ENCODE measurements around the gene PROM1. TPM values are rescaled to one million over a fixed set of nuclear protein-coding genes. Genes with fewer than 3 reads are reported as not detected.

The PROM1 gene
- total RNA-seq, 1 donor from 2014 or later: 55.9 TPM

DNA sequence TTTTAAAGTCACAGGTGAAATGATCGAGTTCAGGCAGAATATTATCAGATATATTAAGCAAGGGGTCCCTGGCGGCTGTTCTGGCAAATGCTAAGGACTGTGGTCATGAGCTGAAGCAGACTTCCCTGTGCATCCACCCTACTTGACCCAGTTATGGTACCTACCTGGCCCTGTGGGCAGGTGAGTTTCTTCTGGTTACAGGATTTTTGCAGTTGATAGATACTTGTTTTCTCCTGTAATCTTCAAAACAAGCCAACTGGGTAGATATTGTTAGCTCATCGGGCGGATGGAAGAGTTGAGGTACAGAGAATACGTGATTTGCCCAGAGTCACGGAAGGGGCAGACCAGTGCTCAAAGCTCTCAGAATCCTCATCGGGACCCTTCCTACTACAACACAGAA, 18.5 kb upstream of the PROM1 start:
- Mint-ChIP-seq H3K4me1 (no peaks in the 10 kb centered on the region), H3K4me3 (no peak overlapping the region), H3K36me3 (no peaks in the 10 kb centered on the region), H3K27ac (no peak overlapping the region), H3K27me3 (ENCODE audit: insufficient read depth, low read depth) (peaks cover 7% of the 10 kb centered on the region), H3K9me3 (no peaks in the 10 kb centered on the region)
- no peaks in the 10 kb centered on the region for H3K9me3 ChIP-seq (ENCODE audit: low read depth)
- no peak overlapping the region for H3K27ac ChIP-seq
- H3K4me2 ChIP-seq: no peak overlapping the region
- H3K79me2 ChIP-seq (ENCODE audit: low read depth): no peaks in the 10 kb centered on the region
- no peak overlapping the region for H3K9ac ChIP-seq
- H4K20me1 ChIP-seq (ENCODE audit: low read depth): no peaks in the 10 kb centered on the region
- H3K4me3 ChIP-seq: no peak overlapping the region
- H3K36me3 ChIP-seq: no peaks in the 10 kb centered on the region
- H3F3A ChIP-seq (ENCODE audit: low read depth): no peaks in the 10 kb centered on the region
- no peaks in the 10 kb centered on the region for H3K27me3 ChIP-seq
- H3K4me1 ChIP-seq: no peaks in the 10 kb centered on the region
- DNase-seq (ENCODE audit: low spot score): no peak
- no peak for TF ChIP-seq EZH2 (IDR thresholded peaks at IDR 0.05)
- no peak for TF ChIP-seq EZH2phosphoT487 (IDR thresholded peaks at IDR 0.05)
- TF ChIP-seq, protein P1, sequence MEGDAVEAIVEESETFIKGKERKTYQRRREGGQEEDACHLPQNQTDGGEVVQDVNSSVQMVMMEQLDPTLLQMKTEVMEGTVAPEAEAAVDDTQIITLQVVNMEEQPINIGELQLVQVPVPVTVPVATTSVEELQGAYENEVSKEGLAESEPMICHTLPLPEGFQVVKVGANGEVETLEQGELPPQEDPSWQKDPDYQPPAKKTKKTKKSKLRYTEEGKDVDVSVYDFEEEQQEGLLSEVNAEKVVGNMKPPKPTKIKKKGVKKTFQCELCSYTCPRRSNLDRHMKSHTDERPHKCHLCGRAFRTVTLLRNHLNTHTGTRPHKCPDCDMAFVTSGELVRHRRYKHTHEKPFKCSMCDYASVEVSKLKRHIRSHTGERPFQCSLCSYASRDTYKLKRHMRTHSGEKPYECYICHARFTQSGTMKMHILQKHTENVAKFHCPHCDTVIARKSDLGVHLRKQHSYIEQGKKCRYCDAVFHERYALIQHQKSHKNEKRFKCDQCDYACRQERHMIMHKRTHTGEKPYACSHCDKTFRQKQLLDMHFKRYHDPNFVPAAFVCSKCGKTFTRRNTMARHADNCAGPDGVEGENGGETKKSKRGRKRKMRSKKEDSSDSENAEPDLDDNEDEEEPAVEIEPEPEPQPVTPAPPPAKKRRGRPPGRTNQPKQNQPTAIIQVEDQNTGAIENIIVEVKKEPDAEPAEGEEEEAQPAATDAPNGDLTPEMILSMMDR (IDR thresholded peaks at IDR 0.05): no peak
- H2AFZ ChIP-seq (replicated peaks): no peak overlapping the region

DNA sequence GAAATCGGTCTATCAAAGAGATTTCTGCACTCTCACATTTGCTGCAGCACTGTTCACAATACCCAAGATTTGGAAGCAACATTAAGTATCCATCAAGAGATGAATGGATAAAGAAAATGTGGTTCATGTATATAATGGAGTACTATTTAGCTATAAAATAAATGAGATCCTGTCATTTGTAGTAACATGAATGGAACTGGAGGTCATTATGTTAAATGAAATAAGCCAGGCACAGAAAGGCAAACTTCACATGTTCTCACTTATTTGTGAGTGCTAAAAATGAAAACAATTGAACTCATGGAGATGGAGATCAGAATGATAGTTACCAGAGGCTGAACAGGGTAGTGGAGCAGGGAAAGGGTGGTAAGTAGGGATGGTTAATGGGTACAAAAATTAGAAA, 17.0 kb upstream of the PROM1 start:
- Mint-ChIP-seq H3K36me3 (no peaks in the 10 kb centered on the region), H3K9me3 (no peaks in the 10 kb centered on the region), H3K27ac (no peak overlapping the region), H3K4me3 (no peak overlapping the region), H3K4me1 (no peaks in the 10 kb centered on the region), H3K27me3 (ENCODE audit: insufficient read depth, low read depth) (peaks cover 7% of the 10 kb centered on the region)
- no peak overlapping the region for H3K9ac ChIP-seq
- no peaks in the 10 kb centered on the region for H3K27me3 ChIP-seq
- TF ChIP-seq EZH2 (IDR thresholded peaks at IDR 0.05): no peak
- no peak for TF ChIP-seq EZH2phosphoT487 (IDR thresholded peaks at IDR 0.05)
- TF ChIP-seq, protein P1 (IDR thresholded peaks at IDR 0.05): no peak
- no peaks in the 10 kb centered on the region for H3K4me1 ChIP-seq
- no peak overlapping the region for H3K27ac ChIP-seq
- no peak overlapping the region for H2AFZ ChIP-seq (replicated peaks)
- no peaks in the 10 kb centered on the region for H3K36me3 ChIP-seq
- H3F3A ChIP-seq (ENCODE audit: low read depth): no peaks in the 10 kb centered on the region
- no peaks in the 10 kb centered on the region for H3K79me2 ChIP-seq (ENCODE audit: low read depth)
- H4K20me1 ChIP-seq (ENCODE audit: low read depth): no peaks in the 10 kb centered on the region
- no peak overlapping the region for H3K4me3 ChIP-seq
- H3K9me3 ChIP-seq (ENCODE audit: low read depth): no peaks in the 10 kb centered on the region
- H3K4me2 ChIP-seq: no peak overlapping the region
- DNase-seq (ENCODE audit: low spot score): no peak

DNA sequence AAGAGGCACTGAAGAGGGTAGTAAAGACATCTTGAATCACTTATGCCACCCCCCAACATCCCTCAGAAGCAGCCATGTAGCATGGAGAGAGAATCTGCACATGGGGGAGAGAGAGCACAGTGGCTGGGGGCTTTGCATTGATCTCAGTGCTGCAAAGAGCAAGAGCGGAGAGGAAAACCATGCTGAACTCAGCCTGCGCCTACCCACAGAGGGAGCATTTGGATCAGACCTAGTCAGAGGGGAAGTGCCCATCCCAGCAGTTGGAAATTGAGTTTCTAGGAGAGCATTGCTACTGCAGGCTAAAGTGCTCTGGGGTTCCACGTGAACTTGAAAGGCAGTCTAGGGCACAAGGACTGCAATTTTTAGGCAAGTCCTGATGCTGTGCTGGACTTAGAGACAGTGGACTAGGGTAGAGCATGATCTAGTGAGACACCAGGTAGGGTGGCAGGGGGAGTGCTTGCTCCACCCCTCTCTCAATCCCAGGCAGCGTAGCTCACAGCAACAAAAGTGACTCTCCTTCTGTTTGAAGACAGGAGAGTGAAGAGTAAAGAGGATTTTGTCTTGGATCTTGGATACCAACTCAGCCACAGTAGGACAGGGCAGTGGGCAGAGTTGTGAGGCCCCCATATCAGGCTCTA, 9.0 kb upstream of the PROM1 start:
- Histone ChIP-seq H4K20me1 (ENCODE audit: low read depth) (no peaks in the 10 kb centered on the region), H3K4me1 (no peaks in the 10 kb centered on the region), H3K79me2 (ENCODE audit: low read depth) (no peaks in the 10 kb centered on the region), H3K27me3 (no peaks in the 10 kb centered on the region), H2AFZ (replicated peaks) (peak overlapping the region; percentile 68), H3K36me3 (no peaks in the 10 kb centered on the region), H3K9me3 (ENCODE audit: low read depth) (no peaks in the 10 kb centered on the region), H3K4me3 (no peak overlapping the region), H3K4me2 (no peak overlapping the region), H3K9ac (no peak overlapping the region), H3K27ac (no peak overlapping the region), H3F3A (ENCODE audit: low read depth) (no peaks in the 10 kb centered on the region)
- Mint-ChIP-seq H3K4me1 (peaks cover 10% of the 10 kb centered on the region), H3K9me3 (no peaks in the 10 kb centered on the region), H3K27ac (no peak overlapping the region), H3K4me3 (no peak overlapping the region), H3K27me3 (ENCODE audit: insufficient read depth, low read depth) (peaks cover 9% of the 10 kb centered on the region), H3K36me3 (no peaks in the 10 kb centered on the region)
- peak; percentile 38 for DNase-seq (ENCODE audit: low spot score)
- TF ChIP-seq EZH2phosphoT487 (IDR thresholded peaks at IDR 0.05) (no peak), EZH2 (IDR thresholded peaks at IDR 0.05) (no peak)
- TF ChIP-seq, protein P1 (IDR thresholded peaks at IDR 0.05): peak; percentile 18

Data from neural progenitor cell (in vitro differentiated cells).